GM12874 (cell line): ENCODE results near the gene ADAM10.

ENCODE experiments used
- TF ChIP-seq, protein P1 (sequence below): IDR thresholded peaks from 2 replicates; pipeline ENCODE4 v1.5.1; 2011; ENCODE audit warnings: low read depth, mild to moderate bottlenecking, control low read depth, low read length, moderate library complexity; ENCODE audit not compliant: insufficient read depth

Gene ADAM10

GRCh38 chr15:58650102-58650501, 99.4 kb downstream of the ADAM10 start:
- TF ChIP-seq, protein P1, sequence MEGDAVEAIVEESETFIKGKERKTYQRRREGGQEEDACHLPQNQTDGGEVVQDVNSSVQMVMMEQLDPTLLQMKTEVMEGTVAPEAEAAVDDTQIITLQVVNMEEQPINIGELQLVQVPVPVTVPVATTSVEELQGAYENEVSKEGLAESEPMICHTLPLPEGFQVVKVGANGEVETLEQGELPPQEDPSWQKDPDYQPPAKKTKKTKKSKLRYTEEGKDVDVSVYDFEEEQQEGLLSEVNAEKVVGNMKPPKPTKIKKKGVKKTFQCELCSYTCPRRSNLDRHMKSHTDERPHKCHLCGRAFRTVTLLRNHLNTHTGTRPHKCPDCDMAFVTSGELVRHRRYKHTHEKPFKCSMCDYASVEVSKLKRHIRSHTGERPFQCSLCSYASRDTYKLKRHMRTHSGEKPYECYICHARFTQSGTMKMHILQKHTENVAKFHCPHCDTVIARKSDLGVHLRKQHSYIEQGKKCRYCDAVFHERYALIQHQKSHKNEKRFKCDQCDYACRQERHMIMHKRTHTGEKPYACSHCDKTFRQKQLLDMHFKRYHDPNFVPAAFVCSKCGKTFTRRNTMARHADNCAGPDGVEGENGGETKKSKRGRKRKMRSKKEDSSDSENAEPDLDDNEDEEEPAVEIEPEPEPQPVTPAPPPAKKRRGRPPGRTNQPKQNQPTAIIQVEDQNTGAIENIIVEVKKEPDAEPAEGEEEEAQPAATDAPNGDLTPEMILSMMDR: no peak

- TF ChIP-seq, protein P1: no peak
Measured at GRCh38 chr15:58649175-58649574, 100.3 kb downstream of the ADAM10 start.

DNA sequence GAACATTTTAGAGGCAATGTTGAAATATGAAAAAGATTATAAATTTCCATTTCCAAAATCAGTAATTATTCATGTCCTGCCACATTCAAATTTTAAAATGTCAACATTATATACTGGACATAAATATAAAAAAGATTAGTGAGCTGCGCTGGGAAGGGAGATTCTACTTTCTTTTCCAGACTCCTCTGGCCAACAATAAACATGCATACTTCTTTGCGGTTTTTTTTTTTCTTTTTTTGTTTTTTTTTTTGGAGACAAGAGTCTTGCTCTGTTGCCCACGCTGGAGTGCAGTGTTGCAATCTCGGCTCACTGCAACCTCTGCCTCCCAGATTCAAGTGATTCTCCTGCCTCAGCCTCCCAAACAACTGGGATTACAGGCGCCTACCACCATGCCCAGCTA, 105.5 kb downstream of the ADAM10 start:
- TF ChIP-seq, protein P1: no peak

DNA sequence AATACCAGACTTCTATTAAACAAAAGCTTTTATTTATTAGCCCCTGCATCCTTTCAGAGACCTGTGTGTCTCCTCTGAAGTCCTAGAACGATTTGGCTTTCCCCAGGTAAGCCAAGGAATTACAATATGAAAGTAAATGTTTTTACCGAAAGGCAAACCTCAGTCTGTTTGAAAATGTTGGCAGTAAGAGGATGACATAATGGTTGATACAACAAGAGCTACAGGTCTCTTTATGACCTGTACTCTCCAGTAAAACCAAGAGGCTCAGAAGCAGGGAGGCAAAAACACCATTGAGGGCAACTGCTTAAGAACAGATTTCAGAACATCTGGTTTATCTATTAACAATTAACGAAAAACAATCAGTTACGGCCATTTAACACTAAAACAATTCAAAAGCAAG, 107.8 kb downstream of the ADAM10 start:
- TF ChIP-seq, protein P1: no peak

DNA sequence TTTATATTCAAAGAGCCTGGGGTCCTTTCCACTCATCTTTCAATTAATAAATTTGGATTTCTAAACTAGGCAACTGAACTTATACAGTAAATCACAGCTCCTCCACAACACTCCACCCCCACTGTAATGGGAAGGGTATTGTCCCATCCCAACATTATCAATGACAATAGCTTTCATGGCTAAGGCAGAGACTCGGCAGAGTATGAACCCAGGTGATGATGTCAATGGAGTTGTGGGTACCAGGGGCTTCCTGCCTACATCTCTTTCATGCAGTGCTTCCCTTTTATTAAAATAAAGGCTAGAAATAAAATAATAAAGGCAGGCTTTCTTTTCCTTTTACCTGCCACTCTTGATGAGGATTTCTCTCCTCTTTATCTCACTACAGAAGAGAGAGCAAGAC, 109.5 kb downstream of the ADAM10 start:
- TF ChIP-seq, protein P1: no peak

GRCh38 chr15:58639002-58639756, 110.3 kb downstream of the ADAM10 start:
- TF ChIP-seq, protein P1: no peak

- TF ChIP-seq, protein P1: no peak
Measured at GRCh38 chr15:58632789-58633188, 116.7 kb downstream of the ADAM10 start.

DNA sequence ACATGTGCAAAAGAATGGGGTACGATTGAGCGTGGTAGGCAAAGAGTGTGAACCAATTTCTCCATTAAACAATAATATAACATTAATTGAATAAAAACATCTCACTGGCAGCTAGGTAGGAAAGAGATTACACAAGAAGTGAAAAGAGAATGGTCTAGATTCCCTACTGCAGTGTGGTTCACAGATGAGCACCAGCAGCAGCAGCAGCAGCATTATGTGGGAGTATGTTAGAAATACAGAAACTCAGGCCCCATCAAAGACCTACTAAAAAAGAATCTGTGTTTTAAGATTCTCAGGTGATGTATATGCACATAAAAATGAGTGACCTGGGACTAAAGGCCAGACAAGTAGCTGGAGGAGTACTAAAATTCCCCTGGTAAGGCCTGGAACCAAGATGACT, 118.2 kb downstream of the ADAM10 start:
- TF ChIP-seq, protein P1: no peak
